ENCODE measurements around the gene KIF26B. TPM values are rescaled to one million over a fixed set of nuclear protein-coding genes. Genes with fewer than 3 reads are reported as not detected.

The KIF26B gene
- total and polyA plus RNA-seq, 10 of the 15 experiments (the other 5 are each of a cell fraction or from before 2014, with no cell fraction given), result 0.35 to 11.6 (median 2.2) TPM

DNA sequence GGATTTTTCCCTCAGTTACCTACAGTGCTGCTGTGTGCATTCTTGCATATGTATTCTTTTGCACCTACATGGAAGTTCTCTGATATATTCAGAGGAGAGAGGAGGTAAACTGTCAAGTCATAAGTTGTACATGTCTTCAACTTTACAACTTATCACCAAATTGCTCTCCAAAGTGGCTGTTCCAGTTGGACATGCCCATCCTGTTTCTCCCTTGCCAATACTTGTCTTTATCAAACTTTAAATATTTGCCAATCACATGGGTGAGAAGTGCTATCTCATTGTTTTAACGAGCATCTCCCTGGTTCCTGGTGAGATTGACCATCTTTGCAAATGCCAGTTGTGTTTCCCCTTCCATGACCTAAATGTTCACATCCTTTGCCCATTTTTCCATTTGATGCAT lies 88.2 kb downstream of the KIF26B start:
- Histone ChIP-seq H3K36me3 (ENCODE audit: control insufficient read depth in 2 of 2, insufficient read depth in 2 of 2, low read length in 1 of 2) (no peaks in the 10 kb centered on the region), H3K4me2 (ENCODE audit: control insufficient read depth, insufficient read depth) (no peak overlapping the region), H3K27ac (ENCODE audit: control insufficient read depth, insufficient read depth) (no peak overlapping the region), H3K4me1 (ENCODE audit: control insufficient read depth, insufficient read depth, low read length) (no peaks in the 10 kb centered on the region), H3K79me2 (ENCODE audit: control insufficient read depth, insufficient read depth, low read length) (no peaks in the 10 kb centered on the region), H3K27me3 (replicated peaks in 1 of 2; ENCODE audit: control insufficient read depth in 2 of 2, insufficient read depth in 2 of 2, low read length in 1 of 2) (peaks cover 2% of the 10 kb centered on the region in 2 experiments; a peak in 2 of 4 replicates), H3K4me3 (no peak overlapping the region), H3K9me3 (replicated peaks; ENCODE audit: control insufficient read depth, insufficient read depth, low read length) (no peaks in the 10 kb centered on the region), H3K9ac (ENCODE audit: control insufficient read depth, insufficient read depth, low read length) (no peak overlapping the region), H4K20me1 (ENCODE audit: control insufficient read depth, insufficient read depth) (no peaks in the 10 kb centered on the region), H2AFZ (ENCODE audit: control insufficient read depth, low read depth, low read length) (no peak overlapping the region)
- POLR2A ChIA-PET, result no interaction called here
- CTCF ChIA-PET, result no interaction called here
- no peak for ATAC-seq
- DNase-seq (ENCODE audit: low read depth, low spot score), result no peak
- 5% methylated on average over 1 of the region's 1 CpG for WGBS (ENCODE audit: insufficient coverage, insufficient replicate concordance, low lambda C conversion rate, missing lambda C conversion rate)
- no peak for FAIRE-seq
- SMC1A ChIA-PET (ENCODE audit: uncharacterized antibody, unreplicated experiment), result no interaction called here
- intact Hi-C loops (cut with micrococcal nuclease; ENCODE audit: unreplicated experiment), result no loop called here
- in situ Hi-C loops (cut with MboI), result no loop called here
- BruUV-seq (replicated peaks), result no TSS peak
- RAD21 ChIA-PET (ENCODE audit: unreplicated experiment), result no interaction called here
- TF ChIP-seq, protein P1, sequence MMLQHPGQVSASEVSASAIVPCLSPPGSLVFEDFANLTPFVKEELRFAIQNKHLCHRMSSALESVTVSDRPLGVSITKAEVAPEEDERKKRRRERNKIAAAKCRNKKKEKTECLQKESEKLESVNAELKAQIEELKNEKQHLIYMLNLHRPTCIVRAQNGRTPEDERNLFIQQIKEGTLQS (IDR thresholded peaks at IDR 0.05; ENCODE audit: borderline replicate concordance, extremely low read depth, low read depth, low read length), result no peak
- TF ChIP-seq RAD21 (IDR thresholded peaks at IDR 0.05; ENCODE audit: insufficient read depth, low read depth, low read length) (no peak), CEBPB (IDR thresholded peaks at IDR 0.05; ENCODE audit: borderline replicate concordance in 1 of 2, low read depth in 2 of 2, low read length in 2 of 2) (no peak), GATAD2B (conservative IDR thresholded peaks at IDR 0.05; ENCODE audit: low read depth) (no peak), RUNX3 (IDR thresholded peaks at IDR 0.05; ENCODE audit: low read length) (no peak), BHLHE40 (IDR thresholded peaks at IDR 0.05; ENCODE audit: borderline replicate concordance in 1 of 2, low read depth in 2 of 2, low read length in 1 of 2) (no peak), MTA3 (IDR thresholded peaks at IDR 0.05; ENCODE audit: borderline replicate concordance, low read length) (no peak), TAF1 (IDR thresholded peaks at IDR 0.05; ENCODE audit: borderline replicate concordance, low read depth, low read length) (no peak)
- TF ChIP-seq, protein P2, sequence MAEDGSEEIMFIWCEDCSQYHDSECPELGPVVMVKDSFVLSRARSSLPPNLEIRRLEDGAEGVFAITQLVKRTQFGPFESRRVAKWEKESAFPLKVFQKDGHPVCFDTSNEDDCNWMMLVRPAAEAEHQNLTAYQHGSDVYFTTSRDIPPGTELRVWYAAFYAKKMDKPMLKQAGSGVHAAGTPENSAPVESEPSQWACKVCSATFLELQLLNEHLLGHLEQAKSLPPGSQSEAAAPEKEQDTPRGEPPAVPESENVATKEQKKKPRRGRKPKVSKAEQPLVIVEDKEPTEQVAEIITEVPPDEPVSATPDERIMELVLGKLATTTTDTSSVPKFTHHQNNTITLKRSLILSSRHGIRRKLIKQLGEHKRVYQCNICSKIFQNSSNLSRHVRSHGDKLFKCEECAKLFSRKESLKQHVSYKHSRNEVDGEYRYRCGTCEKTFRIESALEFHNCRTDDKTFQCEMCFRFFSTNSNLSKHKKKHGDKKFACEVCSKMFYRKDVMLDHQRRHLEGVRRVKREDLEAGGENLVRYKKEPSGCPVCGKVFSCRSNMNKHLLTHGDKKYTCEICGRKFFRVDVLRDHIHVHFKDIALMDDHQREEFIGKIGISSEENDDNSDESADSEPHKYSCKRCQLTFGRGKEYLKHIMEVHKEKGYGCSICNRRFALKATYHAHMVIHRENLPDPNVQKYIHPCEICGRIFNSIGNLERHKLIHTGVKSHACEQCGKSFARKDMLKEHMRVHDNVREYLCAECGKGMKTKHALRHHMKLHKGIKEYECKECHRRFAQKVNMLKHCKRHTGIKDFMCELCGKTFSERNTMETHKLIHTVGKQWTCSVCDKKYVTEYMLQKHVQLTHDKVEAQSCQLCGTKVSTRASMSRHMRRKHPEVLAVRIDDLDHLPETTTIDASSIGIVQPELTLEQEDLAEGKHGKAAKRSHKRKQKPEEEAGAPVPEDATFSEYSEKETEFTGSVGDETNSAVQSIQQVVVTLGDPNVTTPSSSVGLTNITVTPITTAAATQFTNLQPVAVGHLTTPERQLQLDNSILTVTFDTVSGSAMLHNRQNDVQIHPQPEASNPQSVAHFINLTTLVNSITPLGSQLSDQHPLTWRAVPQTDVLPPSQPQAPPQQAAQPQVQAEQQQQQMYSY (CRISPR knock-in tag; IDR thresholded peaks at IDR 0.05), result no peak
- TF ChIP-seq, protein P3, sequence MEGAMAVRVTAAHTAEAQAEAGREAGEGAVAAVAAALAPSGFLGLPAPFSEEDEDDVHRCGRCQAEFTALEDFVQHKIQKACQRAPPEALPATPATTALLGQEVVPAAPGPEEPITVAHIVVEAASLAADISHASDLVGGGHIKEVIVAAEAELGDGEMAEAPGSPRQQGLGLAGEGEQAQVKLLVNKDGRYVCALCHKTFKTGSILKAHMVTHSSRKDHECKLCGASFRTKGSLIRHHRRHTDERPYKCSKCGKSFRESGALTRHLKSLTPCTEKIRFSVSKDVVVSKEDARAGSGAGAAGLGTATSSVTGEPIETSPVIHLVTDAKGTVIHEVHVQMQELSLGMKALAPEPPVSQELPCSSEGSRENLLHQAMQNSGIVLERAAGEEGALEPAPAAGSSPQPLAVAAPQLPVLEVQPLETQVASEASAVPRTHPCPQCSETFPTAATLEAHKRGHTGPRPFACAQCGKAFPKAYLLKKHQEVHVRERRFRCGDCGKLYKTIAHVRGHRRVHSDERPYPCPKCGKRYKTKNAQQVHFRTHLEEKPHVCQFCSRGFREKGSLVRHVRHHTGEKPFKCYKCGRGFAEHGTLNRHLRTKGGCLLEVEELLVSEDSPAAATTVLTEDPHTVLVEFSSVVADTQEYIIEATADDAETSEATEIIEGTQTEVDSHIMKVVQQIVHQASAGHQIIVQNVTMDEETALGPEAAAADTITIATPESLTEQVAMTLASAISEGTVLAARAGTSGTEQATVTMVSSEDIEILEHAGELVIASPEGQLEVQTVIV (IDR thresholded peaks at IDR 0.05; ENCODE audit: borderline replicate concordance, partially characterized antibody), result no peak
- TF ChIP-seq, protein P4, sequence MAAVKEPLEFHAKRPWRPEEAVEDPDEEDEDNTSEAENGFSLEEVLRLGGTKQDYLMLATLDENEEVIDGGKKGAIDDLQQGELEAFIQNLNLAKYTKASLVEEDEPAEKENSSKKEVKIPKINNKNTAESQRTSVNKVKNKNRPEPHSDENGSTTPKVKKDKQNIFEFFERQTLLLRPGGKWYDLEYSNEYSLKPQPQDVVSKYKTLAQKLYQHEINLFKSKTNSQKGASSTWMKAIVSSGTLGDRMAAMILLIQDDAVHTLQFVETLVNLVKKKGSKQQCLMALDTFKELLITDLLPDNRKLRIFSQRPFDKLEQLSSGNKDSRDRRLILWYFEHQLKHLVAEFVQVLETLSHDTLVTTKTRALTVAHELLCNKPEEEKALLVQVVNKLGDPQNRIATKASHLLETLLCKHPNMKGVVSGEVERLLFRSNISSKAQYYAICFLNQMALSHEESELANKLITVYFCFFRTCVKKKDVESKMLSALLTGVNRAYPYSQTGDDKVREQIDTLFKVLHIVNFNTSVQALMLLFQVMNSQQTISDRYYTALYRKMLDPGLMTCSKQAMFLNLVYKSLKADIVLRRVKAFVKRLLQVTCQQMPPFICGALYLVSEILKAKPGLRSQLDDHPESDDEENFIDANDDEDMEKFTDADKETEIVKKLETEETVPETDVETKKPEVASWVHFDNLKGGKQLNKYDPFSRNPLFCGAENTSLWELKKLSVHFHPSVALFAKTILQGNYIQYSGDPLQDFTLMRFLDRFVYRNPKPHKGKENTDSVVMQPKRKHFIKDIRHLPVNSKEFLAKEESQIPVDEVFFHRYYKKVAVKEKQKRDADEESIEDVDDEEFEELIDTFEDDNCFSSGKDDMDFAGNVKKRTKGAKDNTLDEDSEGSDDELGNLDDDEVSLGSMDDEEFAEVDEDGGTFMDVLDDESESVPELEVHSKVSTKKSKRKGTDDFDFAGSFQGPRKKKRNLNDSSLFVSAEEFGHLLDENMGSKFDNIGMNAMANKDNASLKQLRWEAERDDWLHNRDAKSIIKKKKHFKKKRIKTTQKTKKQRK (IDR thresholded peaks at IDR 0.05; ENCODE audit: low read depth, low read length), result no peak
